ENCODE data around the gene GRM7. TPM values are rescaled to one million over a fixed set of nuclear protein-coding genes. Genes with fewer than 3 reads are reported as not detected.

The GRM7 gene
- total and polyA plus RNA-seq, 2 of the 4 experiments (the other 2 are of a cell fraction), result not detected

- CTCF ChIA-PET, result no interaction called here
These were observed 402.7 kb downstream of the GRM7 start for GRCh38 chr3:7263347-7264195.

More at GRCh38 chr3:7263347-7264195, 402.7 kb downstream of the GRM7 start:
- Histone ChIP-seq H3K14ac (replicated peaks; ENCODE audit: low read depth, low read length) (no peak overlapping the region), H2AK5ac (ENCODE audit: low read depth, low read length) (no peak overlapping the region), H3K27me3 (ENCODE audit: control insufficient read depth, insufficient read depth, low read length) (no peaks in the 10 kb centered on the region), H3K9ac (ENCODE audit: low read depth, low read length) (no peak overlapping the region), H3K9me1 (ENCODE audit: insufficient read depth, low read length) (no peaks in the 10 kb centered on the region), H3K9me3 (ENCODE audit: control insufficient read depth, insufficient read depth, low read length) (peaks cover 16% of the 10 kb centered on the region), H2AFZ (replicated peaks; ENCODE audit: low read length, poor library complexity) (no peak overlapping the region), H2BK5ac (ENCODE audit: low read depth, low read length, poor library complexity, severe bottlenecking) (no peak overlapping the region), H2BK120ac (ENCODE audit: low read depth, low read length) (no peak overlapping the region), H2AK9ac (replicated peaks; ENCODE audit: low read depth, low read length, poor library complexity) (no peak overlapping the region), H3K4me2 (ENCODE audit: low read depth, low read length) (no peak overlapping the region), H3K4me1 (ENCODE audit: control insufficient read depth, insufficient read depth, low read length) (no peaks in the 10 kb centered on the region), H3K56ac (ENCODE audit: extremely low read depth, insufficient read depth, low read length) (no peak overlapping the region), H3K27ac (ENCODE audit: insufficient read depth, low read length) (no peak overlapping the region), H3K18ac (ENCODE audit: low read depth, low read length) (no peak overlapping the region), H4K8ac (ENCODE audit: low read depth in 2 of 2, low read length in 2 of 2) (no peak overlapping the region), H3K4me3 (ENCODE audit: insufficient read depth, low read depth, low read length) (no peak overlapping the region), H4K5ac (ENCODE audit: low read depth, low read length) (no peak overlapping the region), H2BK15ac (ENCODE audit: low read depth, low read length) (no peak overlapping the region), H3K79me1 (ENCODE audit: low read depth in 1 of 2, low read length in 2 of 2) (no peaks in the 10 kb centered on the region), H4K91ac (ENCODE audit: insufficient read depth, low read depth, low read length) (no peak overlapping the region), H3K4ac (ENCODE audit: low read depth, low read length) (no peak overlapping the region), H3K36me3 (ENCODE audit: control insufficient read depth, insufficient read depth, low read length) (no peaks in the 10 kb centered on the region), H4K20me1 (ENCODE audit: insufficient read depth, low read length) (no peaks in the 10 kb centered on the region), H2BK20ac (ENCODE audit: low read depth, low read length) (no peak overlapping the region), H3K23ac (ENCODE audit: low read depth, low read length) (no peak overlapping the region)
- ATAC-seq (ENCODE audit: low read depth), result no peak
- intact Hi-C loops (cut with micrococcal nuclease) (no loop called here), dilution Hi-C loops (cut with HindIII; ENCODE audit: low sequenced_read_pairs, unreplicated experiment) (no loop called here), in situ Hi-C loops (cut with MboI; ENCODE audit: low sequenced_read_pairs) (no loop called here)
- no TSS peak for BruUV-seq (replicated peaks)
- POLR2A ChIA-PET (ENCODE audit: unreplicated experiment), result no interaction called here
- TF ChIP-seq MXI1 (IDR thresholded peaks at IDR 0.05; ENCODE audit: borderline replicate concordance, low read depth, low read length) (no peak), CTCF (conservative IDR thresholded peaks at IDR 0.05; ENCODE audit: low read depth, low read length) (no peak), RCOR1 (IDR thresholded peaks at IDR 0.05; ENCODE audit: insufficient replicate concordance, low read length) (no peak), USF2 (IDR thresholded peaks at IDR 0.05; ENCODE audit: low read depth, low read length) (no peak), RAD21 (IDR thresholded peaks at IDR 0.05; ENCODE audit: low read length) (no peak), CHD1 (IDR thresholded peaks at IDR 0.05; ENCODE audit: low read depth, low read length) (no peak), FOS (IDR thresholded peaks at IDR 0.05; ENCODE audit: low read depth, low read length) (no peak), MAFK (IDR thresholded peaks at IDR 0.05; ENCODE audit: low read depth, low read length) (no peak), ELK1 (IDR thresholded peaks at IDR 0.05; ENCODE audit: borderline replicate concordance, low read depth, low read length) (no peak), CEBPB (IDR thresholded peaks at IDR 0.05; ENCODE audit: low read depth, low read length) (no peak), POLR2A (IDR thresholded peaks at IDR 0.05; ENCODE audit: low read depth, low read length) (no peak), MAZ (IDR thresholded peaks at IDR 0.05; ENCODE audit: borderline replicate concordance, low read depth, low read length) (no peak), BHLHE40 (IDR thresholded peaks at IDR 0.05; ENCODE audit: low read depth, low read length) (no peak), RFX5 (IDR thresholded peaks at IDR 0.05; ENCODE audit: low read depth, low read length) (no peak), NFE2L2 (IDR thresholded peaks at IDR 0.05; ENCODE audit: low read depth, low read length) (no peak), SMC3 (IDR thresholded peaks at IDR 0.05; ENCODE audit: low read depth, low read length) (no peak)
- no peak for DNase-seq
- no CpG with 5 or more reads among the region's 13 CpGs for WGBS, 2 experiments (ENCODE audit: extremely low coverage in 2 of 2, insufficient read length in 1 of 2)

Data from IMR-90 (cell line).